ENCODE results near the gene PPP4R4.
"Not testable (repeated sequence)": the region's sequence is repeated elsewhere in the genome, so short reads cannot be mapped to it uniquely, and the experiment has no call there.

The PPP4R4 gene

GRCh38 chr14:94276898-94277561 lies 102.9 kb downstream of the PPP4R4 start:
- DNase-seq (ENCODE audit: low spot score), result not testable (repeated sequence)

- no peak for DNase-seq (ENCODE audit: low spot score)
These were observed 104.6 kb downstream of the PPP4R4 start for GRCh38 chr14:94278731-94279130.

GRCh38 chr14:94282991-94283723 lies 109.0 kb downstream of the PPP4R4 start:
- no peak for DNase-seq (ENCODE audit: low spot score)

- no peak for DNase-seq (ENCODE audit: low spot score)
These were observed 110.1 kb downstream of the PPP4R4 start for GRCh38 chr14:94284221-94284620.

- no peak for DNase-seq (ENCODE audit: low spot score)
These were observed 111.0 kb downstream of the PPP4R4 start for GRCh38 chr14:94285158-94285557.

- no peak for DNase-seq (ENCODE audit: low spot score)
These were observed 114.7 kb downstream of the PPP4R4 start for GRCh38 chr14:94288610-94289465.

- DNase-seq (ENCODE audit: low spot score), result no peak
These were observed 116.1 kb downstream of the PPP4R4 start for GRCh38 chr14:94290197-94290596.

- DNase-seq (ENCODE audit: low spot score), result no peak
These were observed 117.2 kb downstream of the PPP4R4 start for GRCh38 chr14:94291159-94291905.

GRCh38 chr14:94291906-94292525 lies 117.9 kb downstream of the PPP4R4 start:
- DNase-seq (ENCODE audit: low spot score), result no peak

- DNase-seq (ENCODE audit: low spot score), result no peak
These were observed 118.4 kb downstream of the PPP4R4 start for GRCh38 chr14:94292526-94292871.

GRCh38 chr14:94292872-94293577 lies 118.9 kb downstream of the PPP4R4 start, which contains the start of gene SERPINA10:
Gene SERPINA10, minus strand, starts transcription at chr14:94293268. Its CDS starts 2,675 bp downstream, at chr14:94290593.
- no peak for DNase-seq (ENCODE audit: low spot score)

GRCh38 chr14:94293578-94293924 lies 119.4 kb downstream of the PPP4R4 start:
- DNase-seq (ENCODE audit: low spot score), result no peak

- no peak for DNase-seq (ENCODE audit: low spot score)
These were observed 121.4 kb downstream of the PPP4R4 start for GRCh38 chr14:94295360-94296180.

- not testable (repeated sequence) for DNase-seq (ENCODE audit: low spot score)
These were observed 122.0 kb downstream of the PPP4R4 start for GRCh38 chr14:94296181-94296545.

- no peak for DNase-seq (ENCODE audit: low spot score)
These were observed 124.0 kb downstream of the PPP4R4 start for GRCh38 chr14:94298130-94298529.

GRCh38 chr14:94303111-94303510 lies 129.0 kb downstream of the PPP4R4 start:
- DNase-seq (ENCODE audit: low spot score), result no peak

GRCh38 chr14:94304243-94304642 lies 130.1 kb downstream of the PPP4R4 start:
- DNase-seq (ENCODE audit: low spot score), result no peak

- no peak for DNase-seq (ENCODE audit: low spot score)
These were observed 131.5 kb downstream of the PPP4R4 start for GRCh38 chr14:94305620-94306019.

- no peak for DNase-seq (ENCODE audit: low spot score)
These were observed 132.2 kb downstream of the PPP4R4 start for GRCh38 chr14:94306047-94306978.

Measured in CD4-positive, alpha-beta T cell treated with Interleukin-15 for 4 hours (primary cell).